MM.1S (cell line): ENCODE measurements around the gene DNAH7.

ENCODE experiments used
- DNase-seq: peaks from one replicate; pipeline ENCODE4 v3.0.0-alpha.2; 2015
- H2AFZ ChIP-seq: fragments of 300-600 bp; sonication (generic); 2 replicates; pipeline ENCODE4 v1.6.0; 2016; ENCODE audit warnings: antibody characterized with exemption, low read length
- H3F3A ChIP-seq: fragments of 300-600 bp; sonication (generic); 2 replicates; pipeline ENCODE4 v1.6.1; 2016; ENCODE audit warnings: mild to moderate bottlenecking, antibody characterized with exemption, low read length, moderate library complexity, mixed read lengths; ENCODE audit not compliant: insufficient read depth
- H3K27ac ChIP-seq: fragments of 300-600 bp; sonication (generic); 2 replicates; pipeline ENCODE4 v1.5.1; 2016; ENCODE audit warnings: mild to moderate bottlenecking, low read length
- H3K27me3 ChIP-seq: fragments of 300-600 bp; sonication (generic); replicated peaks from 2 replicates; pipeline ENCODE4 v1.6.0; 2016; ENCODE audit warnings: low read length; ENCODE audit not compliant: insufficient read depth
- H3K36me3 ChIP-seq: fragments of 300-600 bp; sonication (generic); replicated peaks from 2 replicates; pipeline ENCODE4 v1.6.1; 2016; ENCODE audit warnings: mild to moderate bottlenecking, low read length, mixed read lengths; ENCODE audit not compliant: insufficient read depth
- H3K4me1 ChIP-seq: fragments of 300-600 bp; sonication (generic); 2 replicates; pipeline ENCODE4 v1.6.1; 2016; ENCODE audit warnings: low read length, mixed read lengths
- H3K4me2 ChIP-seq: fragments of 300-600 bp; sonication (generic); 2 replicates; pipeline ENCODE4 v1.6.0; 2016; ENCODE audit warnings: low read depth, low read length
- H3K4me3 ChIP-seq: fragments of 300-600 bp; sonication (generic); 2 replicates; pipeline ENCODE4 v1.5.1; 2016; ENCODE audit warnings: low read length, mixed read lengths
- H3K79me2 ChIP-seq: fragments of 300-600 bp; sonication (generic); 2 replicates; pipeline ENCODE4 v1.6.1; 2016; ENCODE audit warnings: mixed run types, low read length, mixed read lengths
- H3K9ac ChIP-seq: fragments of 300-600 bp; sonication (generic); 2 replicates; pipeline ENCODE4 v1.6.1; 2016; ENCODE audit warnings: low read length, mixed read lengths
- H3K9me2 ChIP-seq: fragments of 300-600 bp; sonication (generic); replicated peaks from 2 replicates; pipeline ENCODE4 v1.6.1; 2016; ENCODE audit warnings: mild to moderate bottlenecking, low read length, mixed read lengths; ENCODE audit not compliant: insufficient read depth
- H3K9me3 ChIP-seq: fragments of 300-600 bp; sonication (generic); replicated peaks from 2 replicates; pipeline ENCODE4 v1.6.1; 2016; ENCODE audit warnings: mild to moderate bottlenecking, low read length, mixed read lengths; ENCODE audit not compliant: insufficient read depth
- H4K20me1 ChIP-seq: fragments of 300-600 bp; sonication (generic); 2 replicates; pipeline ENCODE4 v1.6.1; 2016; ENCODE audit warnings: mild to moderate bottlenecking, low read length, moderate library complexity, mixed read lengths; ENCODE audit not compliant: insufficient read depth
- CTCF ChIP-seq: fragments of 300-600 bp; sonication (generic); IDR thresholded peaks from 2 replicates; pipeline ENCODE4 v1.5.1; 2016; ENCODE audit warnings: antibody characterized with exemption, low read length, mixed read lengths
- EZH2 ChIP-seq: fragments of 300-600 bp; sonication (generic); optimal IDR thresholded peaks from 2 replicates; pipeline ENCODE3; 2017; ENCODE audit warnings: low read depth, mild to moderate bottlenecking, antibody characterized with exemption, low read length, mixed read lengths
- EZH2phosphoT487 ChIP-seq: fragments of 300-600 bp; sonication (generic); IDR thresholded peaks from 2 replicates; pipeline ENCODE4 v1.6.1; 2018; ENCODE audit warnings: antibody characterized with exemption, low read length

Gene DNAH7

GRCh38 chr2:195903956-195904355 lies 164.7 kb downstream of the DNAH7 start:
- Histone ChIP-seq H3K4me3 (no peak overlapping the region), H2AFZ (no peak overlapping the region), H3K4me1 (no peaks in the 10 kb centered on the region), H3K36me3 (no peaks in the 10 kb centered on the region), H3K9ac (no peak overlapping the region), H3K27ac (no peak overlapping the region), H4K20me1 (no peaks in the 10 kb centered on the region), H3K9me3 (no peaks in the 10 kb centered on the region), H3K9me2 (no peaks in the 10 kb centered on the region), H3K79me2 (no peaks in the 10 kb centered on the region), H3K4me2 (no peak overlapping the region), H3K27me3 (no peaks in the 10 kb centered on the region), H3F3A (no peaks in the 10 kb centered on the region)
- TF ChIP-seq EZH2phosphoT487 (no peak), CTCF (no peak), EZH2 (no peak)
- DNase-seq = no peak

- no peaks in the 10 kb centered on the region for H3F3A ChIP-seq
- no peaks in the 10 kb centered on the region for H3K36me3 ChIP-seq
- no peaks in the 10 kb centered on the region for H3K27me3 ChIP-seq
- DNase-seq = no peak
- no peaks in the 10 kb centered on the region for H3K4me1 ChIP-seq
- no peak overlapping the region for H3K9ac ChIP-seq
- H3K4me2 ChIP-seq = no peak overlapping the region
- TF ChIP-seq EZH2phosphoT487 (no peak), CTCF (no peak), EZH2 (no peak)
- H3K27ac ChIP-seq = no peak overlapping the region
- H3K9me3 ChIP-seq = no peaks in the 10 kb centered on the region
- no peak overlapping the region for H2AFZ ChIP-seq
- H3K4me3 ChIP-seq = no peak overlapping the region
- no peaks in the 10 kb centered on the region for H4K20me1 ChIP-seq
- no peaks in the 10 kb centered on the region for H3K79me2 ChIP-seq
- no peaks in the 10 kb centered on the region for H3K9me2 ChIP-seq
Observed at GRCh38 chr2:195902857-195903256, 165.8 kb downstream of the DNAH7 start.

DNA sequence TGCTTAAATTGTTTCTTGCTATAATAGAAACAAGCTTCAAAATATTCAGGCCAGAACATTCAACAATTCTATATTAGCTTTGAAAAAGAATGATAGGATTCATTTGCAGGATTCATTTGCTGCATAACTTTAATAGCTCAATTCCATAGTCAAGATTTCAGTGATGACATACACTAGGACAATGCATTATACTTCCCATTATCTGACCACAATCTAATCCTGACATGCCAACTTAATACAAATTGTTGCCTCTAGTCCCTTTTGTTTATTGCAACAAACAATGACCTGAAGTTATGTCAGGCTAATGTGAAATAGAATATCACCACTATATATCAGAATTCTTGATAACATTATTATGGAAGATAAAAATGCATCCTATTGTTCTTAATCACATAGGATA lies 169.4 kb downstream of the DNAH7 start:
- Histone ChIP-seq H3K4me3 (no peak overlapping the region), H4K20me1 (no peaks in the 10 kb centered on the region), H3K9me2 (no peaks in the 10 kb centered on the region), H3K27ac (no peak overlapping the region), H3K4me2 (no peak overlapping the region), H3F3A (no peaks in the 10 kb centered on the region), H2AFZ (no peak overlapping the region), H3K79me2 (no peaks in the 10 kb centered on the region), H3K9me3 (no peaks in the 10 kb centered on the region), H3K36me3 (no peaks in the 10 kb centered on the region), H3K27me3 (no peaks in the 10 kb centered on the region), H3K9ac (no peak overlapping the region), H3K4me1 (no peaks in the 10 kb centered on the region)
- TF ChIP-seq EZH2 = no peak
- no peak for TF ChIP-seq CTCF
- no peak for TF ChIP-seq EZH2phosphoT487
- no peak for DNase-seq
